GM21526 (cell line): ENCODE measurements around the gene PRADC1.

Experiments used
- ATAC-seq: cut with Tn5 transposase; IDR thresholded peaks from one replicate; pipeline ENCODE4 v1.9.1; 2021; ENCODE audit warnings: moderate library complexity; ENCODE audit not compliant: unreplicated experiment, low FRiP score

Gene PRADC1

GRCh38 chr2:73259276-73259675, 26.2 kb upstream of the PRADC1 start:
- no peak for ATAC-seq

- ATAC-seq = no peak
These were observed 25.8 kb upstream of the PRADC1 start for GRCh38 chr2:73258913-73259215.

- no peak for ATAC-seq
These were observed 25.3 kb upstream of the PRADC1 start for GRCh38 chr2:73258186-73258912.

GRCh38 chr2:73257425-73258125, 24.5 kb upstream of the PRADC1 start:
- no peak for ATAC-seq

- ATAC-seq = no peak
These were observed 24.0 kb upstream of the PRADC1 start for GRCh38 chr2:73257021-73257420.

- ATAC-seq = no peak
These were observed 23.5 kb upstream of the PRADC1 start for GRCh38 chr2:73256618-73256922.

GRCh38 chr2:73255907-73256617, 23.0 kb upstream of the PRADC1 start:
- no peak for ATAC-seq

GRCh38 chr2:73255007-73255644, 22.1 kb upstream of the PRADC1 start:
- ATAC-seq = no peak

- ATAC-seq = no peak
These were observed 21.4 kb upstream of the PRADC1 start for GRCh38 chr2:73254343-73255006.

GRCh38 chr2:73253901-73254300, 20.9 kb upstream of the PRADC1 start:
- no peak for ATAC-seq

GRCh38 chr2:73253400-73253799, 20.4 kb upstream of the PRADC1 start:
- ATAC-seq = no peak

- ATAC-seq = no peak
These were observed 19.4 kb upstream of the PRADC1 start for GRCh38 chr2:73252238-73253027.

GRCh38 chr2:73250872-73251846, 18.1 kb upstream of the PRADC1 start:
- no peak for ATAC-seq

GRCh38 chr2:73249636-73250035, 16.6 kb upstream of the PRADC1 start:
- no peak for ATAC-seq

- ATAC-seq = no peak
These were observed 13.8 kb upstream of the PRADC1 start for GRCh38 chr2:73246850-73247249.

GRCh38 chr2:73244580-73244979, 11.5 kb upstream of the PRADC1 start:
- no peak for ATAC-seq

GRCh38 chr2:73243884-73244570, 11.0 kb upstream of the PRADC1 start:
- no peak for ATAC-seq

GRCh38 chr2:73239776-73240175, 6.7 kb upstream of the PRADC1 start:
- no peak for ATAC-seq
